Adrenal gland (tissue), 12 donors: Measurements from ENCODE around the gene INTS3. TPM values are rescaled to one million over a fixed set of nuclear protein-coding genes. Genes with fewer than 3 reads are reported as not detected.

Experiments
- DNase-seq, 7 donors: peaks; one replicate each; pipeline ENCODE4 v3.0.0-alpha.2; 2019 to 2020
- H3K27ac ChIP-seq, 5 donors: fragments of 200-600 bp; sonication (generic) in 4 of 5; 1 replicate in 3 of 5; 2 replicates in 2 of 5; pipeline versions ENCODE4 v1.5.1 to v1.8.0; 2016 to 2020; ENCODE audit warnings: mild to moderate bottlenecking in 1 of 5
- H3K27me3 ChIP-seq: fragments of 200-600 bp; 2 replicates; pipeline ENCODE4 v1.8.0; 2021
- H3K36me3 ChIP-seq, 2 donors: fragments of 200-600 bp; replicated peaks in 1 of 2; 1 replicate in 1 of 2; 2 replicates in 1 of 2; pipeline versions ENCODE4 v1.5.1 to v1.8.0; 2018 to 2022
- H3K4me1 ChIP-seq, 2 donors: fragments of 200-600 bp; replicated peaks in 1 of 2; 1 replicate in 1 of 2; 2 replicates in 1 of 2; pipeline versions ENCODE4 v1.5.1 to v1.8.0; 2018 to 2021
- H3K4me3 ChIP-seq, 4 donors: fragments of 200-600 bp; sonication (generic) in 3 of 4; one replicate each; pipeline ENCODE4 v1.5.1; 2016 to 2018
- H3K9me3 ChIP-seq, 3 donors: fragments of 200-600 bp; sonication (generic) in 1 of 3; replicated peaks in 1 of 3; 1 replicate in 2 of 3; 2 replicates in 1 of 3; pipeline versions ENCODE4 v1.5.1 to v1.8.0; 2016 to 2021
- POLR2A ChIP-seq, 2 donors: fragments of 450-650 bp; IDR thresholded peaks; one replicate each; pipeline ENCODE4 v1.6.1; 2017; ENCODE audit warnings: antibody characterized with exemption in 2 of 2, mild to moderate bottlenecking in 2 of 2, moderate library complexity in 1 of 2
- WGBS, 4 donors: extraction: QIAGEN DNeasy Blood & Tissue Kit in 2 of 4; methylation state at CpG; one replicate each; pipeline versions ENCODE4 v1.1.5 to v1.1.7; 2013 to 2017; 5-methylcytosine and 5-hydroxymethylcytosine counted together
- intact Hi-C, 2 donors: fragments of 100-400 bp; cut with DNase I; formaldehyde crosslinking; loops; one replicate each; pipeline versions ENCODE4 v1.14.1 to v1.15.0; 2022 to 2023
- polyA plus RNA-seq, 3 donors: library from polyadenylated mRNA; stranded (reverse); fragments of 200-250 nt in 2 of 3; fragments of 350-450 nt in 1 of 3; fragmentation: Illumina TruSeq in 1 of 3; extraction: RNeasy Lipid Tissue Mini Kit (QIAGEN cat#74804) in 1 of 3; gene quantifications; one replicate each; pipeline ENCODE4 v1.2.3, GENCODE V29; 2013 to 2014
- total RNA-seq, 9 donors: library from RNA; depleted of rRNA in 4 of 9; stranded (reverse); fragments of >200 nt in 4 of 9; fragments of 120-200 nt in 1 of 9; fragmentation: NEBNext Ultra II Directional in 1 of 9; extraction: Animal tissue kit (Norgen Biotek cat#: 25700) in 1 of 9; gene quantifications; one replicate each; pipeline versions ENCODE4 v1.1.0 to v1.2.4, GENCODE V29; 2013 to 2023
- TF ChIP-seq, protein P1 (sequence below), 6 experiments: fragments of 450-650 bp in 4 of 6; fragments of 200-600 bp in 2 of 6; sonication (generic) in 1 of 6; IDR thresholded peaks; 1 replicate in 5 of 6; 2 replicates in 1 of 6; pipeline versions ENCODE4 v1.5.1 to v1.8.0; 2016 to 2021; ENCODE audit warnings: antibody characterized with exemption in 6 of 6, mild to moderate bottlenecking in 2 of 6, moderate library complexity in 1 of 6
- donor health status: healthy with polysubstance abuse.
- donor health status: Bipolar disorder and iron deficiency.
- donor health status: DM: yes; HTN: yes; CAD: no.
- donor health status: DM: no; HTN: no; CAD: no.
- donor health status: DM: no; HTN: no; CAD: no.
- donor health status: DM: yes; HTN: yes; CAD: no.

The INTS3 gene
- total and polyA plus RNA-seq, 12 donors = 40.7 to 148 (median 61.2) TPM

DNA sequence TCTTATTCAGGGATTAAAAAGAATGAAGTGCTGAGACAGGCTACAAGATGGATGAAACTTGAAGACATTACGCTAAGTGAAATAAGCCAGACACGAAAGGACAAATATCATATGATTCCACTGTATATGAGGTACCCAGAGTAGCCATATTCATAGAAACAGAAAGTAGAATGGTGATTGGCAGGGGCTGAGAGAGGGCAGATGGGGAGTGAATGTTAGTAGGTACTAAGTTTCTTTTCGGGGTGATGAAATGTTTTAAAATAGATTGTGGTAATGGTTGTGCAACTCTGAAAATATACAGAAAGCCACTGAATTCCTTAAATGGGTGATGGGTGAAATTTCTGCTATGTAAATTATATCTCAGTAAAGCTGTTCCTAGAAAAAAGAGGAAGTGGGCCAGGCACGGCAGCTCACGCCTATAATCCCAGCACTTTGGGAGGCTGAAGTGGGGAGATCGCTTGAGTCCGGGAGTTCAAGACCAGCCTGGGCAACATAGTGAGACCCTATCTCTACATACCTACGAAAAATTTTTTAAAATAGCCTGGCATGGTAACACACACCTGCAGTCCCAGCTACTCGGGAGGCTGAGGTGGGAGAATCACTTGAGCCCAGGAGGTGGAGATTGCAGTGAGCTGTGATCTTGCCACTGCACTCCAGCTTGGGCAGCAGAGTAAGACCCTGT lies 63.3 kb downstream of the INTS3 start:
- H3K36me3 ChIP-seq = no peaks in the 10 kb centered on the region
- DNase-seq = peak in 3 of 7 donors; percentile 35 to 47 (median 45)
- intact Hi-C loops = loop anchor here (10.0 kb wide), 1 partner anchor 154 kb away; the partner anchor contains the start of gene DENND4B (in 2 of the 2)
- H3K9me3 ChIP-seq = no peaks in the 10 kb centered on the region
- H3K27me3 ChIP-seq = no peaks in the 10 kb centered on the region
- 59 to 65% (median 62%) methylated on average over 9 of the region's 9 CpGs for WGBS, 4 donors
- H3K4me3 ChIP-seq = peak overlapping the region in 1 of 4 donors; percentile 28
- no peak for TF ChIP-seq POLR2A (IDR thresholded peaks at IDR 0.05)
- TF ChIP-seq, protein P1, sequence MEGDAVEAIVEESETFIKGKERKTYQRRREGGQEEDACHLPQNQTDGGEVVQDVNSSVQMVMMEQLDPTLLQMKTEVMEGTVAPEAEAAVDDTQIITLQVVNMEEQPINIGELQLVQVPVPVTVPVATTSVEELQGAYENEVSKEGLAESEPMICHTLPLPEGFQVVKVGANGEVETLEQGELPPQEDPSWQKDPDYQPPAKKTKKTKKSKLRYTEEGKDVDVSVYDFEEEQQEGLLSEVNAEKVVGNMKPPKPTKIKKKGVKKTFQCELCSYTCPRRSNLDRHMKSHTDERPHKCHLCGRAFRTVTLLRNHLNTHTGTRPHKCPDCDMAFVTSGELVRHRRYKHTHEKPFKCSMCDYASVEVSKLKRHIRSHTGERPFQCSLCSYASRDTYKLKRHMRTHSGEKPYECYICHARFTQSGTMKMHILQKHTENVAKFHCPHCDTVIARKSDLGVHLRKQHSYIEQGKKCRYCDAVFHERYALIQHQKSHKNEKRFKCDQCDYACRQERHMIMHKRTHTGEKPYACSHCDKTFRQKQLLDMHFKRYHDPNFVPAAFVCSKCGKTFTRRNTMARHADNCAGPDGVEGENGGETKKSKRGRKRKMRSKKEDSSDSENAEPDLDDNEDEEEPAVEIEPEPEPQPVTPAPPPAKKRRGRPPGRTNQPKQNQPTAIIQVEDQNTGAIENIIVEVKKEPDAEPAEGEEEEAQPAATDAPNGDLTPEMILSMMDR (IDR thresholded peaks at IDR 0.05) = no peak
- peak overlapping the region; percentile 57 to 92 (median 74) for H3K27ac ChIP-seq
- H3K4me1 ChIP-seq = peaks cover 0 to 18% of the 10 kb centered on the region in 2 donors

DNA sequence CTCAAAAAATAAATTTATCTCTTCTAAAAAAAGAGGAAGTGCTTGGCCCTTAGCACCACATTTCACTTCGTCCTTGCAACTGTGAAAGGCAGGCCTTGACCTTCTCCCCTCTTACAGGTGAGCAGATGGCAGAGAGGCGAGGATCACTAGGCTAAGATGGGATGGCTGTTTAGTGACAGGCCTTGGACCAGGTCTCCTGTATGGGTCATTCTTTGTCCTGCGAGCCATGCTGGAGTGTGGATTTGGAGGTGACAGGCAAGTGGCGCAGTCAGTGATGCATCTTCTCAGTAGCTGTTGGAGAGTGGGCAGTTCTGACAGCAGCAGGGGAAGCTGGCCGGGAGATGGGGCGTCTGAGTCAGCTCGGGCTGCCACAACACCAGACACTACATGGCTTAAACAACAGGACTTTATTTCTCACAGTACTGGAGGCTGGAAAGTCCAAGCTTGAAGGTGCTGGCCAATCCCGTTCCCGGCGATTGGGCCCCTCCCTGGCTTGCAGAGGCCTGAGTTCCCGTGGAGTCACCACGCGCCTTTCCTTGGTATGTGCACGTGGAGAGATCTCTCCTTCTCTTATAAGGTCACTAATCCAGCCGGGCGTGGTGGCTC lies 63.9 kb downstream of the INTS3 start:
- DNase-seq = no peak
- H3K27me3 ChIP-seq = no peaks in the 10 kb centered on the region
- no peak overlapping the region for H3K4me3 ChIP-seq
- H3K27ac ChIP-seq = peak overlapping the region in 2 of 5 donors; percentile 87 to 92
- intact Hi-C loops = loop anchor here (10.0 kb wide), 1 partner anchor 153 kb away; the partner anchor contains the start of gene DENND4B (in 2 of the 2)
- no peak for TF ChIP-seq POLR2A (IDR thresholded peaks at IDR 0.05)
- TF ChIP-seq, protein P1 (IDR thresholded peaks at IDR 0.05) = no peak
- WGBS, 4 donors = 75 to 90% (median 86%) methylated on average over 9 to 16 of the region's 16 CpGs
- H3K4me1 ChIP-seq = peaks cover 0 to 18% of the 10 kb centered on the region in 2 donors
- H3K9me3 ChIP-seq = no peaks in the 10 kb centered on the region
- H3K36me3 ChIP-seq = no peaks in the 10 kb centered on the region

DNA sequence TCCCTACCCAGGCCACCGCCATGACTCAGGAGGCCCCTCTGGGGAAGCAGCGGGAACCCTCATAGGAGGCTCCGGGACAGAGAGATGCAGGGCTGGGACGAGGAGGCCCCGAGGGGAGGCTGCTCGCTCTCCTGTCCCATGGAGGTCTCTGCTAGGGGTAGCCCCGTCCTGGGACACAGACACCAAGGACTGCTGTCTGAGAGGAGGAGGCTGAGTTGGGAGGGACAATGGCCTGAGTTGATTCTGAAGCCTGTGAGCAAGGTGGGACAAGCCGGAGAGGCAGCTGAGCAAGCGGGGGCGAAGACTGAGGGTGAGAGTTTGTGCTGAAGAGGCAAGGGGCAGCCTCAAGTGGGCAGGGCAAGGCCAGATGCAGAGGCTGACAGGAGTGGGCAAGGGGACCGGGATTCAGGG lies 64.8 kb downstream of the INTS3 start:
- no peak for DNase-seq
- H3K4me1 ChIP-seq = peaks cover 0 to 18% of the 10 kb centered on the region in 2 donors
- 81 to 92% (median 89%) methylated on average over 7 to 11 of the region's 11 CpGs for WGBS, 4 donors
- H3K4me3 ChIP-seq = no peak overlapping the region
- intact Hi-C loops = loop anchor here (10.0 kb wide), 1 partner anchor 152 kb away; the partner anchor contains the start of gene DENND4B (in 2 of the 2)
- H3K36me3 ChIP-seq = no peaks in the 10 kb centered on the region
- TF ChIP-seq POLR2A (IDR thresholded peaks at IDR 0.05) = no peak
- TF ChIP-seq, protein P1 (IDR thresholded peaks at IDR 0.05) = no peak
- H3K27ac ChIP-seq = no peak overlapping the region
- no peaks in the 10 kb centered on the region for H3K27me3 ChIP-seq
- H3K9me3 ChIP-seq = no peaks in the 10 kb centered on the region

DNA sequence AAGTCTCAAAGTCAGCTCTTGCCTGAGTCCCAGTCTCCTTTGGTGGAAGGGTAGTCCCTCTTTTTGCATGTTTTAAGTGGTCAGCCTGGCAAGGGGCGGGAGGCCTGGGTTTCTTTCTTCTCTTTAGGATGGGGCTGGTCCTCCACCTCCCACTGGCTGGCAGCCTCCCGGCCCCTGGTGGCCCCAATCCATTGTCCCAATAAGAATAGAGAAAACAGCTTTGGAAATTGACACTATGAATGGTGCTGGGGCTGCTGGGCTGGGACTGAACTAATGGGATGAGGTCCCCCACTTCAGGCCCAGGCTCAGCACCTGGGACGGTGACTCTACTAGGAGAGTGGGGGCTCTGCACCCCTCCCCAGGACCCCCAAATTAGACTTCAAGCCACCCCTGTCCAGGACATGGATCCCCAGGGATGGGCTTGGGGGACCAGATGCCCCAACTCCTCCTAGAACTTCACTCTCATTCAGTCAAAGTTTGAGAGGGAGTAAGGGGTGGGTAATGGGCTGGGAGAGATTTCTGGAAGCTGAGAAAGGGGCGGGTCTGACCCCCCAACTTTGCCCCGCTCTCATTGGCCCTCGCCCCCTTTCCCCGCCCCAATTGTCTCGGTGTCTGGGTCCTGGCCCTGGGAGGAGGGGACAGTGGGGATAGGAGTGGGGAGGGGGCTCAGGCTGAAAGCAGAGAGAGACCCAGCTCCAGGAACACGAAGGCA lies 65.6 kb downstream of the INTS3 start:
- no peak for DNase-seq
- Histone ChIP-seq H3K36me3 (no peaks in the 10 kb centered on the region), H3K4me3 (no peak overlapping the region), H3K27me3 (no peaks in the 10 kb centered on the region), H3K9me3 (no peaks in the 10 kb centered on the region), H3K27ac (no peak overlapping the region), H3K4me1 (peaks cover 0 to 18% of the 10 kb centered on the region in 2 donors)
- intact Hi-C loops = loop anchor here (10.0 kb wide), 1 partner anchor 151 kb away; the partner anchor contains the start of gene DENND4B (in 2 of the 2)
- no peak for TF ChIP-seq POLR2A (IDR thresholded peaks at IDR 0.05)
- TF ChIP-seq, protein P1 (IDR thresholded peaks at IDR 0.05) = no peak
- 64 to 77% (median 73%) methylated on average over 4 to 9 of the region's 9 CpGs for WGBS, 4 donors
